Ramos (cell line): ENCODE results near the gene FKBP2.

ENCODE experiments used
- in situ Hi-C: fragments of 300-500 bp; cut with MboI; formaldehyde crosslinking; loops from one replicate; pipeline ENCODE4 v1.14.3; 2022; ENCODE audit warnings: low sequenced_read_pairs; ENCODE audit not compliant: unreplicated experiment

Gene FKBP2

DNA sequence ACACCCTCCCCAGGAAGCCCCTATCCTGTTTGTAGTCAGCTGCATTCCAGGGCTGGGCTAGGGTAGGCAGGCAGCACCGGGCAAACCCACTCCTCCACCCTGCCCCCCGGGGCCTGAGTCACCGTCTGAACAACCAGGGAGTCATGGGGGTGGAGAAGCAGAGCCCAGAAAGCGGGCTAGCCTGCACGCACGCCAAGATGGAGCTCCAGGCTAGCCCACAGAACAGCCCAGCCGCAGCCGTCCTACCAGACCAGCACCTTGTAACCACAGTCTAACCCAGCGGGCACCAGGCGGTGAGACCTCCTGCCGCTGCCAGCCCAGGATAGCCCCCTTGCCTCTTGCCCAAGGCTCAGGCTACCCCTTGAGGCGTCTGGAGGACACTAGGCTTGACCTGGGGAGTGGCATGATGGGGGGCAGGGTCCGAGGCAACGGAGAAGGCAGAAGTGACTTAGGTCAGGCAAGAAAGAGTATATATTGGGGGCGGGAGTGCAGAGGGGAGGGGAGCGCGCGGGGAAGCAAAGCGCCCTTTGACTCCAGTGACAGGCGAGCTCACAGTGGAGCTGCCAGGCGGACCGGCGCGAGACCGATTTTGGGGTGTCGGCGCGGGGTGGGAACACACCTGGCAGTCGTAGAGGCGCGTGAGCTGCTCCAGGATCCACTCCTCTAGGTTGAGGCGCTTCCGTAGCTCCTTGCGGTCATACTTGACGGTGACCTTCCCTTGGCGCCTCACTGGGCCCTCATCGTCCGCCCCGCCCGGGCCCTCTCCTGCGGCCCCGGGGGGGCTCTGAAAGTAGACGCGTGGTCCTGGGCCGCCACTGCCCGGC lies 5.1 kb downstream of the FKBP2 start:
- in situ Hi-C loops, result loop anchor here (25.0 kb wide), 3 partner anchors 891 to 1634 kb away; partner anchors contain the start of genes B3GAT3, EML3, MTA2 and ROM1

- in situ Hi-C loops, result loop anchor here (25.0 kb wide), 3 partner anchors 891 to 1634 kb away; partner anchors contain the start of genes B3GAT3, EML3, MTA2 and ROM1
These were observed 5.7 kb downstream of the FKBP2 start for GRCh38 chr11:64246621-64246870.

GRCh38 chr11:64246871-64247728 lies 6.2 kb downstream of the FKBP2 start, which contains the start of gene PPP1R14B:
TSS of gene PPP1R14B (minus strand) at chr11:64246943. CDS start at chr11:64246673, 270 bp downstream.
- in situ Hi-C loops, result loop anchor here (25.0 kb wide), 3 partner anchors 890 to 1635 kb away; partner anchors contain the start of genes B3GAT3, EML3, MTA2 and ROM1

- in situ Hi-C loops, result loop anchor here (25.0 kb wide), 3 partner anchors 889 to 1636 kb away; partner anchors contain the start of genes B3GAT3, EML3, MTA2 and ROM1
These were observed 7.0 kb downstream of the FKBP2 start for GRCh38 chr11:64247729-64248531.

GRCh38 chr11:64248578-64248977 lies 7.7 kb downstream of the FKBP2 start:
- in situ Hi-C loops, result loop anchor here (25.0 kb wide), 3 partner anchors 889 to 1636 kb away; partner anchors contain the start of genes B3GAT3, EML3, MTA2 and ROM1

GRCh38 chr11:64249038-64249437 lies 8.1 kb downstream of the FKBP2 start:
- in situ Hi-C loops, result loop anchor here (25.0 kb wide), 3 partner anchors 888 to 1637 kb away; partner anchors contain the start of genes B3GAT3, EML3, MTA2 and ROM1

- in situ Hi-C loops, result loop anchor here (25.0 kb wide), 3 partner anchors 888 to 1637 kb away; partner anchors contain the start of genes B3GAT3, EML3, MTA2 and ROM1
These were observed 8.9 kb downstream of the FKBP2 start for GRCh38 chr11:64249563-64250414.

DNA sequence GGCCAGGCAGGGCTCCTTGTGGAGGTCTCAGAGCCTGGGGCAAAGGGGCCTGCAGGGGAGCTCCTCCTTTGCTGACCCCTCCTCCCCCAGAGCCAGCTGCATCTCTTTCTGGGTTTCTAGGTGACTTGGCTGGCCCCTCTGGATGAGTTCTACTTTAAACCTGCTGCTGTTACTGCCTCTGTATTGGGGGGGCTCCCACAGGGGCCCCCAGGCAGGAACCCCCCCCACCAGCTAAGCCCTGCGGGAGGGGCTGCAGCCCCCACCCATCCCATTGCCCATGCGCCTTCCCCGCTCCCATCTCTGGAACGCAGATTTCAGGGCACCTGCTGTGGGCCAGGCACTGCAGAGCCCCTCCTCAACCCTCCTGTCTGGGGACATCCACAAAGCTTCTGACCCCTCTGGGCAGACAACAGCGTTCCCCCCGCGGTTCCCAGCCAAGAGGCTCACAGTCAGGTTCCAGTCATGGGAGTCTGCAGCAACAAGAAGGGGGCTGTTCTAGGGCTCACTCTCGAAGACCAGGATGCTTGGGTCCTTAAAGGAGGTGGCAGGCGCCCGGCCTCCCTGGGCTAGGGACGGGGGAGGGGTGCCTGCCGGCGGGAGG lies 9.6 kb downstream of the FKBP2 start:
- in situ Hi-C loops, result no loop called here

DNA sequence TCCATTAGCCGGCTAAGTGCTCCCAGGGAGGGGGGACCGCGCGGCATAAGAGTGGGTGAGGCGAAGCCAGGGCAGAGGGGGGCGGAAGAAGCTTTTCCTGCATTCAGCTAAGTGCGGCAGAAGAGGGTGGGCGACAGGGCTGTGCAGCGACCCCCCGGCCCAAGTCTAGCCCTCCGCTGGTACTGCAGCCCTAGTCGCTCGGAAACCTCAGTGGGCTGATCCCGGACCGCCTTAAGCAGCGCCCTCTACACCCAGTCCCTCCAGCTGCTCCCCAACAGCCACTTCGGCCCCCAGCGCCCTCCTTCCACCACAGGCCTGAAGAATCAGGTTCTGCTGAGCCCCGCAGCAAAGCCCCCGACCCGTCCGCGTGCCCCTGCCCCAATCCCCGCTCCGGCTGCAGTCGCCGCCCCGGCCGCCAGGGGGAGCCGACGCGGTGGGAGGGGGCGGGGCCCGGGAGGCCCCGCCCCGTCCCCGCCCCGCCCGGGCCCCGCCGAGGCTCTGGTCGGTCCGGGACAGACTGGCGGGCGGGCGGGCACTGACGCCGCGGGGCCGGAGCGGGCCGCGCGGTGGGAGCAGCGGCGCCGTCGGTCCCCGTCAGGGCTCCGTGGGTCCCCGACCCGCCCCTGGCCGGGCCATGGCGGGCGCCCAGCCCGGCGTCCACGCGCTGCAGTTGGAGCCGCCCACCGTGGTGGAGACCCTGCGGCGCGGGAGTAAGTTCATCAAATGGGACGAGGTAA lies 10.3 kb downstream of the FKBP2 start, which contains the start of gene PLCB3:
Gene PLCB3, plus strand, starts transcription at position 515 of the 737 bp plus-strand sequence. Its CDS starts 120 bp downstream, at position 635.
- in situ Hi-C loops, result no loop called here

- in situ Hi-C loops, result no loop called here
These were observed 10.8 kb downstream of the FKBP2 start for GRCh38 chr11:64251753-64252002.

DNA sequence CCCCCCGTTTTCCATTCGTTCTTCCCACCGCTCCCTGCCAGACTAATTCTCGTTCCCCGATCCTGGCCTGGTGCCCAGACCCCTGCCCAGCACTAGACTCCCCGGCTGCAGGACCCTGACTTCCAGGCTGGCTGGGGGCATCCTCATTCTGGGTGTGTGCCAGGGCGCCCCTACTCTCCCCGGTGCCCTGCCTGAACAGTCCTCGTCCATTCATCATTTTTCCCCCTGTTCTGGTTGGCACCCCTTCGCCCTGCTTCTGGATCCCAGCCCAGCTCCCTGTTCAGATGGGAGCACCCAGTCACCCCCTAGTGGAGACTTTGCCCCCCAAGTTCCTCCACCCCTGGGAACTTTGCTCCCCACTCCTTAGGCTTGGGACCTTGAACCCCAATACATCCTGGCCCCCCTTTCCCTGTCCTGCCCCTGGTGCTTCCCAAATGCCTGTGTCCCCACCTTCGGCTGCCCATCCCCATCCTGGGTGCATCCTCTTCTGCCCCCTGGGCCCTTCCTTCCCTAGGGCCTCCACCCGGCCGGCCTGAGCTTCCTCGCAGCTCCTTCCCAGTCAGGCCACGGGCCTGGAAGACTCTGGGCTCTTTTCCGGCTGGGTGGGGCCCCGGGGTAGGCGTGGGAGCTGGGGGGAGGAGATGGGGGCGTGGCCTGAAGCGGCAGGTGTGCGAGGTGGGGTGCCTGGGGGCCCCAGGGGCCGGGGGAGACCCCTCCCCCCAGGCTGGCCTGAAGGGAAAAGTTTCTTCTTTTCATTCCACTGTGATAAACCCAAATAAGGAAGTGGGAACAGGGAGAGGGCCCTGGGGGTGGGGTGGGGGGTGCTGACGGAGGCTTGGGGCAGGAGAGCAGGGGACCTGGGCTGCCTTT lies 11.3 kb downstream of the FKBP2 start:
- in situ Hi-C loops, result no loop called here

DNA sequence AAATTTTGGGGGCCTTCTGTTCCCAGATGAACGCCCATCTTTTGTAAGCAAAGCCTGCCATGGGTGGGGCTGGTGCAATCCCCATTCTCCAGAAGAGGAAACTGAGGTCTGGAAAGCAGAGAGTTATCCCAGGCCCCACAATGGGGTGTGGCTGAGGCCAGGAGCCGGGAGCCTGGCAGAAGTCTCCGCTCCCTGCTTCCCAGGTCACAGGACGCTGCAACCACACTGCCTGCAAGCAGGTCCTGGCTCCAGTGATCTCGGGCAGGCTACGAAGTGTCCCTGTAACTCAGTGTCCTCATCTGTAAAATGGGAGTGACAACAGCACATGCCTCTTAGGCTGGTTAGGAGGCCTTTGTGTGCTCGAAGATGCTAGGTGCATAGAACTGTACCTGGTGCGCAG lies 12.1 kb downstream of the FKBP2 start:
- in situ Hi-C loops, result no loop called here

DNA sequence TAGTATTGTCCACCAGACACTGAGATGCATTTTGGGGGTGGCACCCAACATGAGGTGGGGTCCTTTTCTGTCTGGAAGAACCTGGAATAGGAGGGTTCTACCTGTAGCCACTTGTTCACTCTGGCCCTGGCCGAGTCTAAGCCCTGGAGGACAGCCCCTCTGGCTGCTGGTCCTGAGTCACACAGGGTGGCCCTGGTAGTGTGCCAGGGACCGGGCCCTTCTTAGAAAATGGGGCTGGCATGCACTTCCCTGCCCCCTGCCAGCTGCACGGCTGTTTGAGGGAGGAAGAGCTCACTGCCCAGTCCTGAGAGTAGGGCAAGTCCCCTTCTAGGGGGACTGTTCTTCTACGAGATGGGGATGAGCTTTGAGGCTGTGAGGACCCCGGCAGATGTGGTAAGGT lies 12.6 kb downstream of the FKBP2 start:
- in situ Hi-C loops, result no loop called here

DNA sequence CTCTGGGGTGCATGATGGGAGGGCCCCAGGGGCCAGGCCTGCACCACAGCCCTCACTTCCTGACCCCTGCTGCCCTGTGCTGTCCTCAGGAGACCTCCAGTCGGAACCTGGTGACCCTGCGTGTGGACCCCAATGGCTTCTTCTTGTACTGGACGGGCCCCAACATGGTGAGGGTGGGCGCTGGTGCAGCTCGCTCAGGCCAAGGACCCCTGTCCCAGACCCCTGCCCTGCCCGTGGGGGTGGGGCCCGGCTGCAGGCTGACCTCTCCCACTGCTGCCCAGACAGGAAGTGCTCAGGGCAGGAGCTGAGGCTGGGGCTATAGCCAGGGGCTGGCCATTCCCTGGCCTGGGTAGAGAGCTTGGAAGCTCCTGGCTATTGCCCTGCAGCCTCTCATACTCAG lies 13.4 kb downstream of the FKBP2 start:
- in situ Hi-C loops, result no loop called here

DNA sequence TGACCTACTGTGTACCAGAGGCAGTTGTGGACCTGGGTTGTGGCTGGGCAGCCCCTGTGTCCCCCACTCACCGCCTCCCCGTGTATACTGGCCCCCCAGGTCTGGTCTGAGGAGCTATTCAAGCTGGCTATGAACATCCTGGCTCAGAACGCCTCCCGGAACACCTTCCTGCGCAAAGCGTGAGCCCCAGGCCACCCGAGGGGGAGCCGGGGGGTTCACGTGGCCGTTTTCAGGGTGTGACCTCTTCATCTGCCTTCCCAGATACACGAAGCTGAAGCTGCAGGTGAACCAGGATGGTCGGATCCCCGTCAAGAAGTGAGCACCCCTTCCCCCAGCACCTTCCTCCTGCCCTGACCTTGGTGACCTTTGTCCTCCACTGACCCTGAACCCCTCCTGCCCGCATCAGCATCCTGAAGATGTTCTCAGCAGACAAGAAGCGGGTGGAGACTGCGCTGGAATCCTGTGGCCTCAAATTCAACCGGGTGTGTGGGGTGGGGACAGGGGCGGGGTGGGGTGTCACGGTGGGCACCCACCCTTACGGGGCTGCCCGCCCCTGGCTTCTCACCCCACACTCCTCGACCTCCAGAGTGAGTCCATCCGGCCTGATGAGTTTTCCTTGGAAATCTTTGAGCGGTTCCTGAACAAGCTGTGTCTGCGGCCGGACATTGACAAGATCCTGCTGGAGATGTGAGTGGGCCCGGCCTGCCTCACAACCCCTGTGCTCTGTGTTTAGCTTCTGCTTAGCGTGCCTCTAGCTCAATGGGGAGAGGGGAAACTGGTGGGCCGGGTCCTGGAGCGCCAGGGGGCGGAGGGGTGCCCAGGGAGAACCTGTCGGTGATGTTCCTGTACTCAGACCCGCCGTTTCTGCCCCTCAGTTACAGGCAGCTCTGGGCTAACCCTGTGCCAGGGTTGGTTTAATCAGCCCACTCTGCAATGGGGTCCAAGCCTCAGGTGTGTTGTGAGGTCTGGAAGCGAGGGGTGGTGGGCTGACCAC lies 14.5 kb downstream of the FKBP2 start:
- in situ Hi-C loops, result no loop called here

GRCh38 chr11:64256300-64256699 lies 15.4 kb downstream of the FKBP2 start:
- in situ Hi-C loops, result no loop called here
